Activated naive CD4-positive, alpha-beta T cell treated with anti-CD3 and anti-CD28 coated beads, Interleukin-2, amount 50 U/mL, for 16 hours (primary cell): ENCODE data around the gene ITPRID1.
"Not testable (repeated sequence)": the region's sequence is repeated elsewhere in the genome, so short reads cannot be mapped to it uniquely, and the experiment has no call there.

ENCODE experiments used
- DNase-seq: peaks from one replicate; pipeline ENCODE4 v3.0.0-alpha.2; 2020

Gene ITPRID1

DNA sequence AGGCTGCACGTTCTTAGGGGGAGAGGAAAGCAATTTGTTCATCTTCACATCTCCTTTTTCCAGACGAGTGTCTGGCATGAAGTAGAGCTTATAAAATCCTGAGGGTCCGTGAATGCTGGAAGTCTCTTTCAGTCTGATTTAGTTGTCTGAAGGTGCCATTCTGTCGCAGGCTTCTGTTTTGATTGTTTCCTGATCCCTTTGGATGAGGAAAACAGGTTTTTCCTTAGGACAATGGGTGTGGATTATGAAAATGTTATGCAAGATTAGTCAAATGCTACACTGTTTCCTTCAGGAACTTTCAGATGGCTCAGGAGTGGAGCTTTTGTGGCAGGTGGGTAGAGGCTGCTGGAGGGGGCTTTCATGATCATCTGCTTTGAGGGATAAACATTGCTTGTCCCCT is at the start of gene ITPRID1:
ITPRID1 (plus strand) TSS at position 301 of the 400 bp plus-strand sequence. CDS start 38,935 bp downstream, outside the sequence.
- no peak for DNase-seq

DNA sequence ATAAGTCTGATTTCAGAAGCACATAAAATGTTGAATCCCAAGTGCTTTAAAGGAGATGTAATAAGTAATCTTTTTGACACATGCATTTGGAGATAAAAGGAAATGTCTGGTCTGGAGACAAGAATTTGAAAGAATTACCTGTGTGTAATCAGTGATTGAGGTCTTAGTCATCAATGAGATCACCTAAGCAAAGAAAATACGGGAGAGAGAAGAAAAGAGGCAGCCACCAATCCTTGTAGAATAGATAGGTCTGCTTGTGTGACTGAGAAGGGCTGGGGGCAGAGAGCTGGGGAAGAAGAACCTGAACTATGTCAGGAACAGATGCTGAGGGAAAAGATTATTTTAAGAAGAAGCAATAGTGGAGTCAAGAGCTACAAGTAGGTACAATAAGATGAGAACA is 49.3 kb upstream of the ITPRID1 start:
- DNase-seq = no peak

DNA sequence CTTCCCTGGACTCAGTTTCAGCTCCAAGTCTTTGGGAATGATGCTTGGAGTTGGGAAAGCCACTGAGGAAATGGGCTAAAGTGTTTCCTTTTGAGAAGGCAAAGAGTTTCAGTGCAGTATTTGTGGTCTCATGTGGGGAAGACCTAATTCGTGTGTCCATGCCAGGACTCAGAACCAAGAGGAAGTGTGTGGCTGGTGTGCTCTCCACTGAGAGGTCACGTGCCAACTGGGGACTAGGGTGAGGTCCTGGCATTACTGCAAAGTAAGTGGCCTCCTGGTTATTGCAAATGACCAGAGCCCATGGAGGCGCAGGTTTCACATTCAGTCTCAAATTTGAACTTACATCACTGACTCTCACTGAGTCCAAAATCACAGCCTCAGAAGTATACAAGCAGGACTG is 48.6 kb upstream of the ITPRID1 start:
- DNase-seq = no peak

DNA sequence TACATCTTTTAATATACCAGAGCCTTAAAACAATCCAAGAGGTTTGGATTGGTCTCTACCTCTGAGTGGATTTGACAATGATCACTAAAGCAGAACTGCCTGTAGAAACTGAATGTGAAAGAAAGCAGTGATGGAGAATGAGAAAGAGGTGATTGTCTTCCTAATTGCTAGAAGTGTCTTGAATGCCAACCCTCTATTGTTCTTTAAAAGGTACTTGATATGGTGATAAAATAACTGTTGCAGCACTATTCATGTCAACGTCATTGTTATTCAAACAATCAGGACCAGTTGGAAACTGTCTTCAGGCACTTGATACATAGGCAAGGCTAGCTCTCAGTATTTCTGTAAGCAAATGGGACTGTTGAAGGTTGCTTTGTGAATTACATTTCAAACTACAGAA is 47.9 kb upstream of the ITPRID1 start:
- no peak for DNase-seq

DNA sequence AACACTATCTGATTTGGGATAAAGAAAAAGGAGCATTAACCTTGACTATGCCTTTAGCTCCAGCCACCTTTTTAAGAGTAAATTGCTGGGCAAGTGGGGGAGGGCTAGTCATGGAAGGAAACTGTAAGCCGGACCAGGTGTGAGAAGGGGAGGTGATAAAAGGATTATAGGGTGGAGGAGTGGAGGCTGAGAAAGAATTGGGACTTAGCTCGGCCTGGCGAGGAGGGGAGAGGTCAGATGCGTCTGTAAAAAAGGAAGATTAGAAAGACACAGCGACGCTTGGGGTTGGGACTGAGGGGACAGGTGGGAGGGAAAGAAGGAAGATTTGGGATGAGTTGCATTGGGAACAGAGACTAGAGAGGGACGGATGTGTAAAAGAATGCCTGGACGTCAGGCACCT is 43.0 kb upstream of the ITPRID1 start:
- not testable (repeated sequence) for DNase-seq

DNA sequence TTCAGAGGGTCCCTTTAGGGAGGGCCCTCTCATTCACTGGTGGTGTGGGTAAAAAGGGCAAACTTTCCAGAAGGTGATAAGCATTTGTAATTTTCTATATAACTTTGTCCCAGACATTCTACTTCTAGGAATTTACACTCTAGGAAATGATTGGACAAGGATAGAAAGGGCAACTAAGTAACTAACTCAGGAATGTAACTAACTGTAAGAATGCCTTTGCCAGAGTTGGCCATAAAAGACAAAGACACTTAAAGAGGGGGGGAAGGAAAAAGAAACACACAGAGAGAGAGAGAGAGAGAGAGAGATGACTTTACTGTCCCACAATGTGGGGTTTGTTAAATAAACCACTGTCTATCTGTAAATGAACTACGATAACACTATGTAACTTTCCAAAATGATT is 38.5 kb upstream of the ITPRID1 start:
- no peak for DNase-seq

DNA sequence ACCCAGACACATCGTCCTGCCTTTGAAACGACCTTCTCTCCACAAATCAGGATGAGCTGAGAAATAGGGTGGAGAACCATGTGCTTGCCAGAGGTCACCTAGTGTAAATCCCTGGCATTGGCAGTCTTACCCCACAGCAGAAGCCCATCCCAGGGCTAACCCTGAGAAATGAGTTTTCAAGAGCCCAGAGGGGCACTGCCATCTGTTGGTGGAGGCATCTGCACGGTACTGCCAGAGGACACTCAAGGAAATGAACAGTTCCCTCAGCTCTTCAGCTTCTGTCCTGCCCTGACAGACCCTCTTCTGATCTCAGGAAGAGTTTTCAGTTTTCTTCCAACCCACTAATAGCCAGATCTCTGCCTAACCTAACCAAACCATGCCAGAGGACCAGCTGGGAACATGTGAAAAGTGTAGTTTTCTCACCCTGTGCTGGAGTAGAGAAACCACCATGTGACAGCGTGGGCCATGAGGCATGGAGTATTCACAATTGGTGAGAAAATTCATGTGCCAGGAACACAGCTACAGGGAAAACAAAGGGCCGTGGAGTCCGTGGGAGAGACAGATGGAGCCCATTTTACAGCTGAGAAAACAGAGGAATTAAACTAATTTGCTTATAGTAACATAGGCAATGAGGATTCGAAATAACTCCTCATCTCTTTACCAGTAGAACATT is 37.7 kb upstream of the ITPRID1 start:
- DNase-seq = no peak

DNA sequence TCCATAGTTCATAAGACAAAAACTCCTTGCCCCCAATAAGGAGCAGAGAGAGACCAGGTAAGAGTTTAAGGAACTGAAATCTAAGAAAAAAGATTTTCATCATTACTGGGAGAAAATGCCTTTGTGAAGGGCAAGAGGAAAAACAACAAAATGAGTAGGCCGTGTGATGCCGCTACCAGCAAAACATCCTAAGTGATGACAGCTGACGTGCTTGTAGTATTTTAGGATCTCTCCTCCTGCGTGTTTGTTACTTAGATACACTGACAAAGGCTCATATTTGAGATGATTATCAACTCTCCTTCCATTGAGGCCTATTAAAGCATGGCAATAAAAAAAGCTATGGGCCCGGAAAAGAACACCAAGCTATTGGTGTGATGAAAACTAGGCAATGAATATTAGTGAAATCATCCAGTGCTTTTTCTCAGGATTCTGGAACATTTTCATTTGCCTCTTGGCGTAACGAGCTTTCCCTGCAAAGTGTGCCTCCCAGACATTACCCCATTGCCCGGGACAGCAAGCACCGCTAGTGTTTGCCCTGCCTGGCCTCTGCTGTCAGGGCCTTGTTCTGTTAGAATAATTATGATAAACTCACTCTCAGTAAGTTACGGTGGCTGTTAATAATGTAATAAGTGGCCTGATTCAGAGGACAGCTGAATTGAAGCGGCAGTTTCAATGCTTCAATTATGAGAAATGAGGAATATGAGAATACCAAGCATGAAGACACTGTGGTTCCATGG is 36.8 kb upstream of the ITPRID1 start:
- DNase-seq = no peak

DNA sequence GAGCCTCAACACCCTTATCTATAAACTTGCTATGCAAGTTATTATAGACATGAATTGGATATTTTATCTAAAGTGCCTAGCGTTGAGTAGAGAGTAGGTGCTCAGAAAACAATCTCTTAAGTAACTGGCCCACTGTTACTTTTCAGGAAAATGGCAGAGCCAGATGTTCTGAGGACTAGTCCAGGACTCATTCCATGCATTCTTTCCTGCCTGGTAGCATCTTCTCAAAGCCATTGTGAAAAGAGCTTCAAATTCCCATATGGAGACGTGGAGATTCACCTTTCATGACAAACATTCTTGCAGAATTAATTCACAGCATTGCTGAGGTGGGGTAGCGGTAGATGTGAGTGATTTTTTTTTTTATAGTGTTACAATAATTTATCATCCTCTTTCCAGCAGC is 35.9 kb upstream of the ITPRID1 start:
- DNase-seq = no peak

DNA sequence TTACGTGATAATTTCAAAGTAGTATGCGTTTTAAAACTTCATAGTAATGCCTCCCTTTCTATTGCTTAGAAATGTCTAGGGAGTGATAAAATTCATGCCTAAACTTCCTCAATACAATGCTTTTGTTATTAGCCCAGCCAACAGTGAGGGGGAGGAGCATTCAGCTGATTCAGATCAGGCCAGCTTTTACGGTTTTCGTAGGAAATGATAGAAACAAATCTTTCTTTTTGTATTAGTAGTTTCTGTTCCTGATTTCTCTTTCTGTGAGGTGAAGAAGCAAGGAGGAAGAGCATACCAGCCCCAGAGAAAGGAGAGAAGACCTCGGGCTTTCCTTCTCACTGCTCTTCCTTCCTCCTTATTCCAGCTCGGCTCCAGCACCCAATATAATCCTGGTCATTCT is 35.2 kb upstream of the ITPRID1 start:
- DNase-seq = no peak

DNA sequence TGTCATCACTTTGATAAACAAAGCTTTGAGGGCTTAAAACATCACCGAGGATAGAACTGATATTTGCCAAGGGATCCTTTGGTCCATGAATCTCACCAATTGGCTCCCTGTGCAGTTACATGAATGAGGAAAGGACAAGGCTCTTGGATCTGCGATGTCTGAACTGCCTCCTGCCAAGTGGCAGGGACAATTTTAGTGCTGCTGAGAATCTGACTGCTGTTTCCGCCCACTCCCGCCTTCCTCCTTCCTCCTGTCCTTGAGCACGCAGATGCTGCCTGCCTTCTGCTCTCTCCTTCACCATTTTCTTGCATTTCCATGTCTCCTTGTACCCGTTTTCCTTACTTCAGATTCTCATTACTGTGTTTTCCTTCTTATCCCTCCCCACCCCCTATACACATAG is 26.8 kb upstream of the ITPRID1 start:
- DNase-seq = no peak

DNA sequence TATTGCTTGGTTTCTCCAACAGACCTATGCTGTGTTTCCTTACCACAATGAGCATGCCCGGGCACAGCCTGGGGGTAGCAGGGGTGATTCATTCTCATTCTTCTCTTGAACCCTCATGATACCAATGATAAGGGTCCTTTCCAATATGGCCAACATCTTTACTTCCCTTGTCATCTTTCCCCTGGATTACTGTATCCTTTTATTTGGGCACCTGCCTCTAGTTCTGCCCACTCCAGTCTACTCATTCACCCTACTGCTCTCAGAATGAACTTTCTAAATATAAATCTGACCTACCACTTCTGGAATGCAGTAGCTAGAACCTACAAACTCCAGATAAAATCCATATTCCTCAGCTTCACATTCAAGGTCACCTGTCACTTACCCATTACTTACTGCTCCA is 26.4 kb upstream of the ITPRID1 start:
- DNase-seq = no peak

DNA sequence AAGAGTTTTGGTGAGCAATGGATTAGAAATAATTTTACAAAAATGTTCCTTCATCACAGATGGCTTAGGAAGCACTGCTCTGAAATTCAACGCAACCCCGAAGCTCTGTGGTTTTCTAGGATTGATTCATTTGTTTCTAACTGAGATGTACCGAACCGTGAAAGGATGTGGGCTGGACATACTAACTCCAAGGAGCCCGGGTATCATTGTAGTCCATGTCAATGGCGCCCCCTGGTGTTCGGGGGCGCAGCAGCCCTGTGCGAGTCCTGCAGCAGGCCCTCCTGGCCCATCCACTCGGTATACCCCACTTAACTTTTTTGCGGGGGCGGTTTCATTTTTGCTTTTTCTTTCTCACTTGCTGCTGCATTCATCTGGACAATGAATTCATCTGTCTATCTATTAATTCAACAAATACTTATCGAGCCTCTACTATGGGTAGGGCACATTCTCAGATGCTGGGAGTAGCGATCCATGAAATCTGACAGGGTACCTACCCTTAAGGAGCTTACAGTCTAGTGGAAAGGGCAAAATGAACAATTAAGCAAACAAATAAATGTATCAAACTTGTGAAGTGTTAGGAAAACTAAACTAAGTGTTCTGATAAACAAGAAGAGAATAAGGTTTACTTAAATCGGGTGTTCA is 25.2 kb upstream of the ITPRID1 start:
- DNase-seq = no peak

DNA sequence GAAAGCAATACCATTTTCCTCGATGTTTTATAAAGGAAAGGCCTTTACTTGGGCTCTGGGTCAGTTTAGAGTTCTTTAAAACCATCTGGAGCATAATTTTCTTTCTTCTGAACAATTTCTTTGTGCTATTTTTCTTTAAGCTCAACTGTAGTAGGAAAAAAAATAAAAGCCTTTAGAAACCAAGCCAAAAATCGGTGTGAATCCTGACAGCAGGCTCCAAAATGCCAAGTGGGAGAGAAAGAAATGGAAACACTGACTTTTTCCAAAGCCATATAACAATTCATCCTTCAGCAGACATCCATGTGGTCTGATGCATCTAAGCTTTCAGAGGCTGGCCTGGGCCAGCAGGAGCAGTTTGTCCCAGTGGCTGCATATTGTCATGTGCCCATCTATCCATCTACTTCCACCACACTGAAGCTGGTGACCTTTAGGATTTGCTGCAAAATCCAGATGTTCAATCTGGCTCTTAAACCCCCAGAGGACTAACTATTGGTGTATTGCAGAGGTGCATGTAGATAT is 23.0 kb upstream of the ITPRID1 start:
- no peak for DNase-seq

DNA sequence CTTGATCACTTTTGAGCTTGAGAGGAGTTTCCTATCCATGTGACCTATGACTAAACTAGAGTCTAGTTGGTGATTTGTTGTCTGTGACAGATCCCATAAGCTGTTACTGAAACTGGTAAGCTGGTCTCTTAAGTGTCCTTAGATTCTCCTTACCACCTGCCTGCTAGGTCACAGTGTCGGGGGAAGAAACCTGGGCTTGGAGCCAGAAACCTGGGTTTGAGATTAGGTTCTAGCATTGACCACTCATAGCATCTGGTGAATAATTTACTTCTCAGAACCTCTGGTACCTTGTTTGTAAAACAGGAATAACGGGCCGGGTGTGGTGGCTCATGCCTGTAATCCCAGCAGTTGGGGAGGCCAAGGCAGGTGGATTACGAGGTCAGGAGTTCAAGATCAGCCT is 21.8 kb upstream of the ITPRID1 start:
- DNase-seq = no peak

DNA sequence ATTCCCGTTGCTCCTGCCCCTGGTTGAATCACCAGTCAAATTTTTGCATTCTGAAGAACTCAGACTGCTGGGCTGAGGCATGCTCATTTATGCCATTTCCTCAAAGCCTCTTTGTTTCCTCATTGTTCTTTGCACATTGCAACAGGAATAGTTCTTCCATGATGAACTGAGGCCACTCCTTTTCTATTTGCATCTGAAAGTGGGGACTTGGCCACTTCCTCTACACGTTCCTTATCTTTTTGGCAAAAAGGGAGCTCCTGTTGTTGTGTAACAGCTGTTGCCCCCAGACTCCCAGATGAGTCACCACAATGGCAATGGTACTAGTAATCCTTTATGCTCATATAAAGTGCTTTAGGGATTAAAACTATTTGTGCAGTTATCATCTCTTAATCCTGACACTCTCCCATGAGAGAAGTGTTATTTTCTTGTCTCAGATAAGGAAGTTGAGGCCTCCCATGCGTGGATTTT is 20.1 kb upstream of the ITPRID1 start:
- DNase-seq = no peak

DNA sequence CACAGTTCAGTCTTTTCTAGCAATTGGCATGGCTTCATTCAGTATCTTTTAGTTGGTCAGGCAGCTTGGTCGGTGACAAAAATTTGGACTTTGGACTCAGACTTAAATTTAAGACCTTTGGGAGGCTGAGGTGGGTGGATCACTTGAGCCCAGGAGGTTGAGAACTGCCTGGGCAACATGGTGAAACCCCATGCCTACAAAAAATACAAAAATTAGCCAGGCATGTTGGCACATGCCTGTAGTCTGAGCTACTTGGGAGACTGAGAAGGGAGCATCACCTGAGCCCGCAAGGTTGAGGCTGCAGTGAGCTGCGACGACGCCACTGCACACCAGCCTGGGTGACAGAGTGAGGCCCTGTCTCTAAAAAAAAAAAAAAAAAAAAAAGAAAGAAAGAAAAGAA is 19.5 kb upstream of the ITPRID1 start:
- DNase-seq = no peak

DNA sequence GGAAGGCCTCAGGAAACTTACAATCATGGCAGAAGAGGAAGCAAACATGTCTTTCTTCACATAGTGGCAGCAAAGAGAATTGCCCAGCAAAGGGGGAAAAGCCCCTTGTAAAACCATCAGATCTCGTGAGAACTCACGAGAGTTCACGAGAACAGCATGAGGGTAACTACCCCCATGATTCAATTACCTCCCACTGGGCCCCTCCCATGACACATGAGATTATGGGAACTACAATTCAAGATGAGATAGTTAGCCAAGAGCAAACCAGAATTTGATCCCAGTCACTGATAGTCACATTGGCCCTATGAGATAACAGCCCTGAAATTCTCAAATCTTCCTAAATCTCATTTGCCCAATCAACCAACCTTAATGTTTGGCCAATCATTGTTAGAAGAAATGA is 18.2 kb upstream of the ITPRID1 start:
- DNase-seq = no peak

DNA sequence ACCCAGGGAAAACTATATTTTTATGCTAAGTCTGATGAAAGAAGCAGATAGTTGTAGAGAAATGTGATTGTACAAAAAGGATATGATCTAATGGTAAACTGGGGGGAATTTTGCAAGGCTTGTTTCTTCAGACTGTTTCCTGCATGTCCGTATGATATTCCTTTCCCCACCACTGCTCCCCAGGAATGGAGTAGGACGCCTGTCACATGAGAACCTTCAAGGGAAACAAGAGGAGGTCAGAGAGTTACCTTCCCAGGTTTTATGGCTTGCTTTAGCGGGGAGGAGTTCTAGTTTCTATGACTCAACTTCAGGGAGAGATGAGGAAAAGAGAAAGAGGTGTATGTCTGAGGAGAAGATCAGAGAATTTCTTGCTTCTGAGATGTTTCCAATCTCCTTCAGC is 16.4 kb upstream of the ITPRID1 start:
- DNase-seq = no peak

DNA sequence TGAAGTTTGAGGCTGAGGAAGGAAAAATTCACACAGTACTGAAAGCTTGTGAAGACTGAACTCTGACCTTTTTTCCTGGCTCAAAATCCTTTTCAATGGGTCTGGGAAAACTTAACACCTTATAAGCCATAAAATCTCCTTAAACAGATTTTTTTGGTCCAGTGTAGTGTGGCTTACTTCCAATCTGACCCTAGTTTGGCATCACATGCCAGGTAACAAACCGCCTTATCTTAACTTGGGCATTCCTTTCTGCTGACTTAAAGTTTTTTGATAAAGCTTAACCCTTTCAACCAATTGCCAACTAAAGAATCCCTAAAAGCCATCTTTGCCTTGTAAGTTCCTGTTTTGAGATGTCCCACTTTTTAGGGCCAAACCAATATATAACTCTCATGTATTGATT is 13.2 kb upstream of the ITPRID1 start:
- DNase-seq = no peak

DNA sequence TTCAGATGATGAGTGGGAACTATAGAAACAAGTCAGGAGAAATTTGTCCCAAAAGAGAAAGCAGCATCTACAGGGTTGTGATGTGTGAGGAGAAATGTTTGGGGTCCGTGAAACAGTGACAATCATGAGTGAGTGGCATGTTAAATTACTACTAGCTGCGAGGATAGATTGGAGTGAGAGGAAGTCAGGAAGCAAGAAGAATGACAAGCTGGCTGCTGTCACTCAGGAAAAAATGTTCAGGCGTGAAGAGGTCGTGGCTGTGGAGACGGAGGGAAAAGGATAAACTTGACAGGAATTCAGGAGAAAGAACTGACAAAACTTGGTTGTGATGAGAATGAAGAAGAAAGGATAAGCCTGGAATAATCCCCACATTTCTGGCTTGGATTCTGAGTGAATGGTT is 5.1 kb upstream of the ITPRID1 start:
- no peak for DNase-seq

DNA sequence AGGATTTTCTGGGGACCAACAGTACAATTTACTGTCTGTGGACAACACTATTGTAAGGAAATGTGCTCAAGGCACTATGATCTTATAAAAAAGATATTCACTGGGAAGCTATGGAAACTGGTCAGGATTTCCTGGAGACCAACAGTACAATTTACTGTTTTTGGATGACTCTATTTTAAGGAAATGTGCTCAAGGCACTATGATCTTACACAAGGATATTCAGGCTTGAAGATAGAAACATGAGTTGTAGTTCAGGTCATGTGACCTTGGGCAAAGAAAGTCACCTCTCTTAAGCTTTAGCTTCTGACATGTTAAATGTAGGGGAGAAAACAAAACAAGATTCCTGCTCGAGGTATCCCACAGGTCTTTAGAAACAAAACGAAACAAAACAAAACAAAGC is 1.7 kb upstream of the ITPRID1 start:
- no peak for DNase-seq

DNA sequence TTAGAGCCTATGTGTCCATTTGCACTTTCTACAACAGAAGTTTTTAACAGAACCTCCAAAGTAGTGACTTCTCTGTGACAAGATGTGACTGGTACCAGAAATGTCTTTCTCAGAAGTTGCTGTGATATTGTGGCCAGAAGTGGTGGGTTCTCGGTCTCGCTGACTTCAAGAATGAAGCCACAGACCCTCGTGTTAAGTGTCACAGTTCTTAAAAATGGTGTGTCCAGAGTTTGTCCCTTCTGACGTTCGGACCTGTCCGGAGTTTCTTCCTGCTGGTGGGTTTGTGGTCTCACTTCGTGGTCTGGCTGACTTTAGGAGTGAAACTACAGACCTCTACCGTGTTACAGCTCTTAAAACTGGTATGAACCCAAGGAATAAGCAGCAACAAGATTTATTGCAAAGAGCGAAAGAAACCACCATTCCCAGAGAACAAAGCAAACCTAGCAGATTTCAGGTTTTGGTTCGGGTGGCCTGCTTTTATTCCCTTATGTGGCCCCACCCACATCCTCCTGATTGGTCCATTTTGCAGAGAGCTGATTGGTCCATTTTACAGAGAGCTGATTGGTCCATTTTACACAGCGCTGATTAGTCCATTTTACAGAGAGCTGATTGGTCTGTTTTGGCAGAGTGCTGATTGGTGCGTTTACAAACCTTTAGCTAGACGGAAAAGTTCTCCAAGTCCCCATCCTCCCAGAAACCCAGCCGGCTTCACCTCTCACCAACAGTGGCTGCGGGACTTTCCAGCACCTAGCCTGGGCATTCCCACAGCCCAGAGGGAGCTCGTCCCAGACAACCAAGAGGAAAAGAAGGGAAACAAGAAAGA is 3.0 kb downstream of the ITPRID1 start:
- no peak for DNase-seq
